IPS DF 6.9 (cell line): ENCODE results near the gene C16orf87.
A peak's percentile ranks its signal among the peaks of the same experiment; 100 is the strongest.
"Not testable (repeated sequence)": the region's sequence is repeated elsewhere in the genome, so short reads cannot be mapped to it uniquely, and the experiment has no call there.

ENCODE experiments used
- DNase-seq: peaks from one replicate; pipeline ENCODE4 v3.0.0-alpha.2; 2013; ENCODE audit warnings: low read depth, low spot score
- H3K27ac ChIP-seq: one replicate; pipeline ENCODE4 v1.5.1; 2013; ENCODE audit warnings: low read length, control low read depth
- H3K27me3 ChIP-seq: 2 replicates; pipeline ENCODE4 v1.6.1; 2013; ENCODE audit warnings: mild to moderate bottlenecking, low read length; ENCODE audit not compliant: control insufficient read depth, insufficient read depth
- H3K36me3 ChIP-seq: 2 replicates; pipeline ENCODE4 v1.6.1; 2013; ENCODE audit warnings: low read length; ENCODE audit not compliant: control insufficient read depth, insufficient read depth
- H3K4me1 ChIP-seq: 2 replicates; pipeline ENCODE4 v1.6.1; 2013; ENCODE audit warnings: low read length; ENCODE audit not compliant: control insufficient read depth, insufficient read depth
- H3K4me3 ChIP-seq: 2 replicates; pipeline ENCODE4 v1.5.1; 2013; ENCODE audit warnings: mild to moderate bottlenecking, low read length
- H3K9me3 ChIP-seq: 2 replicates; pipeline ENCODE4 v1.6.1; 2013; ENCODE audit warnings: low read length, inconsistent platforms; ENCODE audit not compliant: control insufficient read depth, insufficient read depth
- WGBS: extraction: QIAGEN DNeasy Blood & Tissue Kit; methylation state at CpG from one replicate; pipeline ENCODE4 v1.1.7; 2013; ENCODE audit warnings: mixed read lengths, missing lambda C conversion rate; ENCODE audit not compliant: insufficient read length, insufficient coverage; 5-methylcytosine and 5-hydroxymethylcytosine counted together

C16orf87 gene

DNA sequence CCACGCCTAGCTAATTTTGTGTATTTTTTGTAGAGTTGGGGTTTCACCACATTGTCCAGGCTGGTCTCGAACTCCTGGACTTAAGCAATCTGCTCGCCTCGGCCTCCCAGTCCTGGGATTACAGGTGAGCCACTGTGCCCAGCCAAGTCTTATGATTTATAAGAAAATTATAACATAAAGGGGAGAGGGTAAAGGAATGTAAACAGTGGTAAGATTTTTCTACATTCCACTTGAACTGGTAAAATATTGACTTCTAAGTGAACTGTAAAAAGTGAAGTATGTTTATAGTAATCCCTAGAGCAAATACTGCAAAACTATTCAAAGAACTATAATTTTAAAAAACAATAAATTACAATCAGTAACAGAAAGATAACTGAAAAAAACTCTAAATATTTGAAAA lies 33.5 kb downstream of the C16orf87 start:
- Histone ChIP-seq H3K4me1 (no peaks in the 10 kb centered on the region), H3K27ac (no peak overlapping the region), H3K9me3 (no peaks in the 10 kb centered on the region), H3K27me3 (no peaks in the 10 kb centered on the region), H3K4me3 (no peak overlapping the region), H3K36me3 (no peaks in the 10 kb centered on the region)
- no CpG with 5 or more reads among the region's 4 CpGs for WGBS
- no peak for DNase-seq

DNA sequence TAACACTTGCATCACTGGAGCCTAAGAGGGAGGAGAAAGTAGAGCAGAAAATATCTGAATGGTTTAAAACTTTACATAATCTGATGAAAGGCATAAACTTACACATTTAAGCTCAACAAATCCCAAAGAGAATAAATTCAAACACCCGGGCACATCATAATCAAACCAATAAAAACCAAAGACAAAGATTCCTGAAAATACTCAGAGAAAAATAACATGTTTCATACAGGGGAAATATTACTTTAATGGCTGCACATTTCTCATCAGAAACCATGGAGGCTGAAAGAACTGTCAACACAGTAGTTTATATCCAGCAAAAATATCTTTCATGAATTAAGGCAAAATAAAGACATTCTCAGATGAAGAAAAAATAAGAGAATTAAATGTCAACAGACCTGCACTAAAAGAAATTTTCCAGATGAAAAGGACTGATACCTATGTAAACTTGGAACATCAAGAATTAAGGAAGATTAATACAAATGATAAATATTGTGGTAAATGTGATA lies 34.2 kb downstream of the C16orf87 start:
- WGBS = no CpG with 5 or more reads among the region's 1 CpG
- Histone ChIP-seq H3K36me3 (no peaks in the 10 kb centered on the region), H3K9me3 (no peaks in the 10 kb centered on the region), H3K4me1 (no peaks in the 10 kb centered on the region), H3K27ac (no peak overlapping the region), H3K4me3 (no peak overlapping the region), H3K27me3 (no peaks in the 10 kb centered on the region)
- no peak for DNase-seq

- no peaks in the 10 kb centered on the region for H3K9me3 ChIP-seq
- DNase-seq = no peak
- no peak overlapping the region for H3K4me3 ChIP-seq
- H3K36me3 ChIP-seq = no peaks in the 10 kb centered on the region
- no CpG with 5 or more reads among the region's 1 CpG for WGBS
- H3K27me3 ChIP-seq = no peaks in the 10 kb centered on the region
- no peak overlapping the region for H3K27ac ChIP-seq
- H3K4me1 ChIP-seq = no peaks in the 10 kb centered on the region
Measured at GRCh38 chr16:46793841-46794240, 37.1 kb downstream of the C16orf87 start.

GRCh38 chr16:46790599-46791270 lies 40.2 kb downstream of the C16orf87 start:
- Histone ChIP-seq H3K27me3 (no peaks in the 10 kb centered on the region), H3K4me1 (no peaks in the 10 kb centered on the region), H3K4me3 (no peak overlapping the region; the same call in 1 of the 2 replicates), H3K27ac (no peak overlapping the region), H3K9me3 (no peaks in the 10 kb centered on the region), H3K36me3 (no peaks in the 10 kb centered on the region)
- no peak for DNase-seq
- no CpG with 5 or more reads among the region's 8 CpGs for WGBS

- Histone ChIP-seq H3K27me3 (no peaks in the 10 kb centered on the region), H3K4me1 (0 out of 2 replicates have a peak, but pooled peaks cover 1% of the 10 kb centered on the region), H3K36me3 (no peaks in the 10 kb centered on the region), H3K4me3 (peak overlapping the region; percentile 83; the same call in 1 of the 2 replicates), H3K27ac (no peak overlapping the region), H3K9me3 (no peaks in the 10 kb centered on the region)
- WGBS = no CpG with 5 or more reads among the region's 43 CpGs
- DNase-seq = peak; percentile 47
Measured at GRCh38 chr16:46789499-46790414, 41.2 kb downstream of the C16orf87 start.

- WGBS = no CpG with 5 or more reads among the region's 3 CpGs
- no peak overlapping the region for H3K27ac ChIP-seq
- H3K4me3 ChIP-seq = no peak overlapping the region
Measured at GRCh38 chr16:46788891-46789474, 42.0 kb downstream of the C16orf87 start.

GRCh38 chr16:46787909-46788308 lies 43.1 kb downstream of the C16orf87 start:
- Histone ChIP-seq H3K9me3 (no peaks in the 10 kb centered on the region), H3K4me3 (no peak overlapping the region), H3K27me3 (no peaks in the 10 kb centered on the region), H3K4me1 (0 out of 2 replicates have a peak, but pooled peaks cover 1% of the 10 kb centered on the region), H3K27ac (no peak overlapping the region), H3K36me3 (no peaks in the 10 kb centered on the region)
- no CpG with 5 or more reads among the region's 1 CpG for WGBS
- DNase-seq = no peak

More at GRCh38 chr16:46788891-46789474, 42.0 kb downstream of the C16orf87 start:
- Histone ChIP-seq H3K4me1 (0 out of 2 replicates have a peak, but pooled peaks cover 1% of the 10 kb centered on the region), H3K9me3 (no peaks in the 10 kb centered on the region), H3K36me3 (no peaks in the 10 kb centered on the region), H3K27me3 (no peaks in the 10 kb centered on the region)
- no peak for DNase-seq

GRCh38 chr16:46785076-46785845 lies 45.7 kb downstream of the C16orf87 start:
- no peaks in the 10 kb centered on the region for H3K36me3 ChIP-seq
- WGBS = no CpG with 5 or more reads among the region's 3 CpGs

DNA sequence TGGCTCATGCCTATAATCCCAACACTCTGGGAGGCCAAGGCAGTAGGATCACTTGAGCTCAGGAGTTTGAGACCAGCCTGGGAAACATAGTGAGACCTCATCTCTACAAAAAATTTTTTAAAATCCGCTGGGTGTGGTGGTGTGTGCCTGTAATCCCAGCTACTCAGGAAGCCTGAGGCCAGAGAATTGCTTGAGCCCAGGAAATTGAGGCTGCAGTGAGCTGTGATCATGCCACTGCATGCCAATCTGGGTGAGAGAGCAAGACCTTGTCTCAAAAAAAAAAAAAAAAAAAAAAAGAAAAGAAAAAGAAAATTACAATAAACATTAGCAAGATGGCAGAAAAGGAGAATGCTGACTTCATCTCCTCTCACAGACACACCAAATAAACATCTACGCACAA lies 46.4 kb downstream of the C16orf87 start:
- not testable (repeated sequence) for H3K9me3 ChIP-seq, H3K4me1 ChIP-seq, H3K4me3 ChIP-seq, H3K36me3 ChIP-seq, H3K27me3 ChIP-seq, H3K27ac ChIP-seq, DNase-seq
- WGBS = no CpG with 5 or more reads among the region's 2 CpGs

More at GRCh38 chr16:46785076-46785845, 45.7 kb downstream of the C16orf87 start:
- no peaks in the 10 kb centered on the region for H3K9me3 ChIP-seq
- DNase-seq = no peak
- 0 out of 2 replicates have a peak, but pooled peaks cover 1% of the 10 kb centered on the region for H3K4me1 ChIP-seq
- H3K4me3 ChIP-seq = no peak overlapping the region
- H3K27me3 ChIP-seq = no peaks in the 10 kb centered on the region
- H3K27ac ChIP-seq = no peak overlapping the region
